Adrenal gland (tissue), 12 donors: Measurements from ENCODE around the gene FHIT. TPM values are rescaled to one million over a fixed set of nuclear protein-coding genes. Genes with fewer than 3 reads are reported as not detected.

Source experiments
- DNase-seq, 7 donors: peaks; one replicate each; pipeline ENCODE4 v3.0.0-alpha.2; 2019 to 2020
- H3K27ac ChIP-seq, 5 donors: fragments of 200-600 bp; sonication (generic) in 4 of 5; 1 replicate in 3 of 5; 2 replicates in 2 of 5; pipeline versions ENCODE4 v1.5.1 to v1.8.0; 2016 to 2020; ENCODE audit warnings: mild to moderate bottlenecking in 1 of 5
- H3K27me3 ChIP-seq: fragments of 200-600 bp; 2 replicates; pipeline ENCODE4 v1.8.0; 2021
- H3K36me3 ChIP-seq, 2 donors: fragments of 200-600 bp; replicated peaks in 1 of 2; 1 replicate in 1 of 2; 2 replicates in 1 of 2; pipeline versions ENCODE4 v1.5.1 to v1.8.0; 2018 to 2022
- H3K4me1 ChIP-seq, 2 donors: fragments of 200-600 bp; replicated peaks in 1 of 2; 1 replicate in 1 of 2; 2 replicates in 1 of 2; pipeline versions ENCODE4 v1.5.1 to v1.8.0; 2018 to 2021
- H3K4me3 ChIP-seq, 4 donors: fragments of 200-600 bp; sonication (generic) in 3 of 4; one replicate each; pipeline ENCODE4 v1.5.1; 2016 to 2018
- H3K9me3 ChIP-seq, 3 donors: fragments of 200-600 bp; sonication (generic) in 1 of 3; replicated peaks in 1 of 3; 1 replicate in 2 of 3; 2 replicates in 1 of 3; pipeline versions ENCODE4 v1.5.1 to v1.8.0; 2016 to 2021
- POLR2A ChIP-seq, 2 donors: fragments of 450-650 bp; IDR thresholded peaks; one replicate each; pipeline ENCODE4 v1.6.1; 2017; ENCODE audit warnings: antibody characterized with exemption in 2 of 2, mild to moderate bottlenecking in 2 of 2, moderate library complexity in 1 of 2
- WGBS, 4 donors: extraction: QIAGEN DNeasy Blood & Tissue Kit in 2 of 4; methylation state at CpG; one replicate each; pipeline versions ENCODE4 v1.1.5 to v1.1.7; 2013 to 2017; 5-methylcytosine and 5-hydroxymethylcytosine counted together
- intact Hi-C, 2 donors: fragments of 100-400 bp; cut with DNase I; formaldehyde crosslinking; loops; one replicate each; pipeline versions ENCODE4 v1.14.1 to v1.15.0; 2022 to 2023
- polyA plus RNA-seq, 3 donors: library from polyadenylated mRNA; stranded (reverse); fragments of 200-250 nt in 2 of 3; fragments of 350-450 nt in 1 of 3; fragmentation: Illumina TruSeq in 1 of 3; extraction: RNeasy Lipid Tissue Mini Kit (QIAGEN cat#74804) in 1 of 3; gene quantifications; one replicate each; pipeline ENCODE4 v1.2.3, GENCODE V29; 2013 to 2014
- total RNA-seq, 9 donors: library from RNA; depleted of rRNA in 4 of 9; stranded (reverse); fragments of >200 nt in 4 of 9; fragments of 120-200 nt in 1 of 9; fragmentation: NEBNext Ultra II Directional in 1 of 9; extraction: Animal tissue kit (Norgen Biotek cat#: 25700) in 1 of 9; gene quantifications; one replicate each; pipeline versions ENCODE4 v1.1.0 to v1.2.4, GENCODE V29; 2013 to 2023
- TF ChIP-seq, protein P1 (sequence below), 6 experiments: fragments of 450-650 bp in 4 of 6; fragments of 200-600 bp in 2 of 6; sonication (generic) in 1 of 6; IDR thresholded peaks; 1 replicate in 5 of 6; 2 replicates in 1 of 6; pipeline versions ENCODE4 v1.5.1 to v1.8.0; 2016 to 2021; ENCODE audit warnings: antibody characterized with exemption in 6 of 6, mild to moderate bottlenecking in 2 of 6, moderate library complexity in 1 of 6
- donor health status: healthy with polysubstance abuse.
- donor health status: Bipolar disorder and iron deficiency.
- donor health status: DM: yes; HTN: yes; CAD: no.
- donor health status: DM: no; HTN: no; CAD: no.
- donor health status: DM: no; HTN: no; CAD: no.
- donor health status: DM: yes; HTN: yes; CAD: no.

Gene FHIT
- total and polyA plus RNA-seq, 12 donors = 14.1 to 43.9 (median 28.8) TPM

DNA sequence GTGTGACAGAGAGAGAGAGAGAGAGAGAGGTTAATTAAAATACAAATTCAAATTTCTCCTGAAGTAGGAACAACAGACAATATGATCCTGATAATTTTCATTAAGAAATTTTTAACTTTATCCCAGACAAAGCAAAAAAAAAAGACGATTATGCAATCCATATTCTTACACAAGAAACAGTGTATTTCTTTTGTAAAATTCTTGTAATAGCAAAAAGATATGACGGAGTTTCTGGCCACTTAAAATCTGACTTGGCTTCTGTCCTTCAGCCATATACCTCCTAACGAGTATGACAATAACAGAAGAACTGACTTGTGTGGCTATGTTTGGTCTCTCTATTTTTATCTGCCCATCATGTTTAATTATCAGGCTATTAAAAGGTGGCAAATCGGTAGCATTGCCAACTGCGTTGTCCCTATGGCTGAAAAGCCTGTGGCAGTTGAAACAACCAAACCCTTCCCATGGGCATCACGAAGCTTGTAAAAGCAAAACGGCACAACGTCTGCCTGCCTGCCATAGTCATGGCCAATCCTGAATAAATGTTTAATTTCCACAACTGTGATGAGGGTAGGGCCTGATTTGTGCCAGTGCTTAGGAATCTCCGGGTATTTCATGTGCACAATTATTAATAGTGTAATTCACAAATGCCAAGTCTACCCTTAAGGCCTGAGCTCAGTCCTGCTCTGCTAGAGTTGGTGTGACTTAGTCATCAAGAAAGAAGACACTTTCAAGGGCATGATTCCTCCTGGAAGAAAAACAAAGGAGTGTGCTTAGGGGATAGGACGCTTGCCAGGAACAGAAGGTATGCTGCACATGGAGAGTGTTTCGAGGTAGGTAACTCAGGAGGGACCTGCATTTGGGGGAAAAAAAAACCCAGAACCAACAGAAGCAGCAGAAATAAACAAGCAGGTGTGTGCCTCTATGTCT lies 1090.2 kb downstream of the FHIT start:
- no peaks in the 10 kb centered on the region for H3K27me3 ChIP-seq
- intact Hi-C loops = no loop called here
- H3K4me1 ChIP-seq = no peaks in the 10 kb centered on the region
- peak in 5 of 7 donors; percentile 14 to 31 (median 15) for DNase-seq
- H3K9me3 ChIP-seq = no peaks in the 10 kb centered on the region
- H3K36me3 ChIP-seq = no peaks in the 10 kb centered on the region
- no peak overlapping the region for H3K27ac ChIP-seq
- H3K4me3 ChIP-seq = no peak overlapping the region
- WGBS, 4 donors = 66 to 73% (median 71%) methylated on average over 11 of the region's 11 CpGs
- TF ChIP-seq, protein P1, sequence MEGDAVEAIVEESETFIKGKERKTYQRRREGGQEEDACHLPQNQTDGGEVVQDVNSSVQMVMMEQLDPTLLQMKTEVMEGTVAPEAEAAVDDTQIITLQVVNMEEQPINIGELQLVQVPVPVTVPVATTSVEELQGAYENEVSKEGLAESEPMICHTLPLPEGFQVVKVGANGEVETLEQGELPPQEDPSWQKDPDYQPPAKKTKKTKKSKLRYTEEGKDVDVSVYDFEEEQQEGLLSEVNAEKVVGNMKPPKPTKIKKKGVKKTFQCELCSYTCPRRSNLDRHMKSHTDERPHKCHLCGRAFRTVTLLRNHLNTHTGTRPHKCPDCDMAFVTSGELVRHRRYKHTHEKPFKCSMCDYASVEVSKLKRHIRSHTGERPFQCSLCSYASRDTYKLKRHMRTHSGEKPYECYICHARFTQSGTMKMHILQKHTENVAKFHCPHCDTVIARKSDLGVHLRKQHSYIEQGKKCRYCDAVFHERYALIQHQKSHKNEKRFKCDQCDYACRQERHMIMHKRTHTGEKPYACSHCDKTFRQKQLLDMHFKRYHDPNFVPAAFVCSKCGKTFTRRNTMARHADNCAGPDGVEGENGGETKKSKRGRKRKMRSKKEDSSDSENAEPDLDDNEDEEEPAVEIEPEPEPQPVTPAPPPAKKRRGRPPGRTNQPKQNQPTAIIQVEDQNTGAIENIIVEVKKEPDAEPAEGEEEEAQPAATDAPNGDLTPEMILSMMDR (IDR thresholded peaks at IDR 0.05) = no peak
- TF ChIP-seq POLR2A (IDR thresholded peaks at IDR 0.05) = no peak

DNA sequence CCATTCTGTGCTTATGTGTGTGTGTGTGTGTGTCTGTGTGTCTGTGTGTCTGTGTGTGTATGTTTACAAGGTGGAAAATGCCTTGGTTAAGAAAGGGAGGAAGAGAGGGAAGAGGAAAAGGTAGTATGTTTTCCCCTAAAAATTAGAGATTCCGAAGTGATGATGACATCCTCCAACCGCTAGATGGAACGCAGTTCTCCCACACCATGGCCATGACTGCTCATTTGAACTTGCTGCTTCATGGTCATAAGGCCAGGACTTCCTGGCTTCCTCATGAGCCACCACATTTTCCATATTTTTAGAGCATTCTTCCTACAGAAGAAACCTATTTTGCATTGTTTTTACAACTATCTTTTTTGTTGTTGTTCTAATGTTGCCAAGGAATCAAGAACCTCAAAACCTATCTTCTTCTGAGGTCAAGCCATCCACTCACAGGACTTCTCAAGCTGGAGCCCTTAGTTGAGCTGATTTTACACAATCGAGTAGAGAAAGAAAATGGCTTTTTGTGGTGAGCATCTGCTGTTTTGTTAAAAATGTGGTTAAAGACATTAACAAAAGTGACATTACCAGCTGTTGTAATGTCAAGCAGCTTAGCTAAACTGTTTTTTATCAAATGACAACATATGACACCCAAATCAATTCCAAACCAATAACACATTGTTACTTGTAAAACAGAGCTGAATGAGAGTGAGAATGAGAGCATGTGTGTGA lies 1091.0 kb downstream of the FHIT start:
- H3K4me3 ChIP-seq = no peak overlapping the region
- intact Hi-C loops = no loop called here
- H3K9me3 ChIP-seq = no peaks in the 10 kb centered on the region
- no peaks in the 10 kb centered on the region for H3K4me1 ChIP-seq
- H3K27ac ChIP-seq = no peak overlapping the region
- no peak for TF ChIP-seq POLR2A (IDR thresholded peaks at IDR 0.05)
- TF ChIP-seq, protein P1 (IDR thresholded peaks at IDR 0.05) = no peak
- 84 to 92% (median 87%) methylated on average over 4 of the region's 4 CpGs for WGBS, 4 donors
- H3K27me3 ChIP-seq = no peaks in the 10 kb centered on the region
- no peak for DNase-seq
- H3K36me3 ChIP-seq = no peaks in the 10 kb centered on the region

DNA sequence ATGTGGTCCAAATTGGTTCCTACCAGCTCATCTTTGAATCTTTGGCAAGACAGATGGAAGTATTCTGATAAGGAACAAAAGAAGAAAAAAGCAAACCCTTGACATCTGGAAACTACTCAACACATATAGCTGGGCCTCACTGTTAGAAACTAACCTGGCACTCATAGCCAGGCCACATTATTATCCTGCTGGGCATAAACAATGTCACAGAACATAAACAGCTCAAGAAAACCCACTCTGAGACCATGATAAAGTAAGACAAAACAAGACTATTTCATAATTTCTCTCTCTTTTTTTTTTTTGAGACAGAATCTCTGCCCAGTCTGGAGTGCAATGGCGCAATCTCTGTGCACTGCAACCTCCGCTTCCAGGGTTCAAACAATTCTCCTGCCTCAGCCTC lies 1093.2 kb downstream of the FHIT start:
- DNase-seq = no peak
- no peak overlapping the region for H3K4me3 ChIP-seq
- no peaks in the 10 kb centered on the region for H3K9me3 ChIP-seq
- no peak overlapping the region for H3K27ac ChIP-seq
- no peaks in the 10 kb centered on the region for H3K27me3 ChIP-seq
- no peaks in the 10 kb centered on the region for H3K4me1 ChIP-seq
- 93 to 100% (median 96%) methylated on average over 2 of the region's 2 CpGs for WGBS, 4 donors
- intact Hi-C loops = no loop called here
- no peaks in the 10 kb centered on the region for H3K36me3 ChIP-seq
- TF ChIP-seq, protein P1 (IDR thresholded peaks at IDR 0.05) = no peak
- TF ChIP-seq POLR2A (IDR thresholded peaks at IDR 0.05) = no peak

DNA sequence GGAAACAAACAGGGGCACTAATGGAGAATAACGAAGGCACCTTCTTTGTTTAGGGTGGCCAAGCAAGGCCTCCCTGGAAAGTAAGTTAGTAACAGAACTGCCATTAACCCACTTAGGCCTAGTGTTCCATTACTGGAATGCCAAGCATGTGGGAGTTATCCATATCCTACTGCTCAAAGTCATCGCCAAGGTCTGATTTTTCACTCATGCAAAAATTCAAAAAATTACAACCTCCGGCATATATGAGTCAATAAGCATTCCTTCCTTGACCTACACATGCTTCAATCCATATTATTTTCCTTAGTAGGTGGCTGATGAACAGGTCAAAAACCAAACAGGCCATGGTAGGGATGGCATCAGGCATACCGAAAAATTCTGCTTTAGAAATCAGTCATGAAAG lies 1097.2 kb downstream of the FHIT start:
- no peaks in the 10 kb centered on the region for H3K9me3 ChIP-seq
- H3K27me3 ChIP-seq = no peaks in the 10 kb centered on the region
- 92 to 97% (median 94%) methylated on average over 4 of the region's 4 CpGs for WGBS, 4 donors
- no peak for DNase-seq
- H3K4me3 ChIP-seq = no peak overlapping the region
- H3K27ac ChIP-seq = no peak overlapping the region
- intact Hi-C loops = no loop called here
- no peaks in the 10 kb centered on the region for H3K36me3 ChIP-seq
- no peak for TF ChIP-seq POLR2A (IDR thresholded peaks at IDR 0.05)
- TF ChIP-seq, protein P1 (IDR thresholded peaks at IDR 0.05) = no peak
- H3K4me1 ChIP-seq = no peaks in the 10 kb centered on the region
